Esophagus squamous epithelium (tissue), 5 donors: ENCODE measurements around the gene ST6GAL1. TPM values are rescaled to one million over a fixed set of nuclear protein-coding genes. Genes with fewer than 3 reads are reported as not detected.

Experiments
- DNase-seq: peaks from one replicate; lab custom pipeline; 2025; lab: John Stamatoyannopoulos, UW
- H3K27ac ChIP-seq, 4 donors: fragments of 200-600 bp; sonication (generic); one replicate each; pipeline ENCODE4 v1.5.1; 2016 to 2019; ENCODE audit warnings: mild to moderate bottlenecking in 1 of 4
- H3K27me3 ChIP-seq, 4 donors: fragments of 200-600 bp; sonication (generic); 1 replicate in 3 of 4; 2 replicates in 1 of 4; pipeline versions ENCODE4 v1.5.1 to v1.6.0; 2017 to 2021; ENCODE audit warnings: antibody characterized with exemption in 1 of 4
- H3K36me3 ChIP-seq, 3 donors: fragments of 200-600 bp; sonication (generic); one replicate each; pipeline ENCODE4 v1.5.1; 2016 to 2019
- H3K4me1 ChIP-seq, 3 donors: fragments of 200-600 bp; sonication (generic); one replicate each; pipeline ENCODE4 v1.5.1; 2017 to 2019
- H3K4me3 ChIP-seq, 4 donors: fragments of 200-600 bp; sonication (generic); 1 replicate in 3 of 4; 2 replicates in 1 of 4; pipeline ENCODE4 v1.5.1; 2016 to 2019; ENCODE audit warnings: mild to moderate bottlenecking in 2 of 4, moderate library complexity in 1 of 4
- H3K9me3 ChIP-seq, 3 donors: fragments of 200-600 bp; sonication (generic); one replicate each; pipeline ENCODE4 v1.5.1; 2016 to 2019
- POLR2A ChIP-seq, 4 donors: fragments of 450-650 bp; IDR thresholded peaks; one replicate each; pipeline ENCODE4 v1.6.1; 2017; ENCODE audit warnings: antibody characterized with exemption in 4 of 4, mild to moderate bottlenecking in 4 of 4, moderate library complexity in 3 of 4
- WGBS, 2 donors: methylation state at CpG; one replicate each; pipeline ENCODE4 v1.1.5; 2018; 5-methylcytosine and 5-hydroxymethylcytosine counted together
- intact Hi-C: fragments of 100-400 bp; cut with DNase I; formaldehyde crosslinking; loops from one replicate; pipeline ENCODE4 v1.15.0; 2022
- total RNA-seq, 4 donors: library from RNA; depleted of rRNA; stranded (reverse); fragments of >200 nt; gene quantifications; one replicate each; pipeline ENCODE4 v1.1.0, GENCODE V29; 2016
- TF ChIP-seq, protein P1 (sequence below), 6 experiments: fragments of 450-650 bp in 4 of 6; fragments of 200-600 bp in 2 of 6; sonication (generic) in 2 of 6; IDR thresholded peaks; one replicate each; pipeline ENCODE4 v1.5.1; 2016 to 2019; ENCODE audit warnings: antibody characterized with exemption in 6 of 6, mild to moderate bottlenecking in 4 of 6, moderate library complexity in 4 of 6
- donor health status: DM: yes; HTN: yes; CAD: no.

Gene ST6GAL1
- total RNA-seq, 4 donors from 2014 or later = 6.0 to 44.2 (median 15.2) TPM

DNA sequence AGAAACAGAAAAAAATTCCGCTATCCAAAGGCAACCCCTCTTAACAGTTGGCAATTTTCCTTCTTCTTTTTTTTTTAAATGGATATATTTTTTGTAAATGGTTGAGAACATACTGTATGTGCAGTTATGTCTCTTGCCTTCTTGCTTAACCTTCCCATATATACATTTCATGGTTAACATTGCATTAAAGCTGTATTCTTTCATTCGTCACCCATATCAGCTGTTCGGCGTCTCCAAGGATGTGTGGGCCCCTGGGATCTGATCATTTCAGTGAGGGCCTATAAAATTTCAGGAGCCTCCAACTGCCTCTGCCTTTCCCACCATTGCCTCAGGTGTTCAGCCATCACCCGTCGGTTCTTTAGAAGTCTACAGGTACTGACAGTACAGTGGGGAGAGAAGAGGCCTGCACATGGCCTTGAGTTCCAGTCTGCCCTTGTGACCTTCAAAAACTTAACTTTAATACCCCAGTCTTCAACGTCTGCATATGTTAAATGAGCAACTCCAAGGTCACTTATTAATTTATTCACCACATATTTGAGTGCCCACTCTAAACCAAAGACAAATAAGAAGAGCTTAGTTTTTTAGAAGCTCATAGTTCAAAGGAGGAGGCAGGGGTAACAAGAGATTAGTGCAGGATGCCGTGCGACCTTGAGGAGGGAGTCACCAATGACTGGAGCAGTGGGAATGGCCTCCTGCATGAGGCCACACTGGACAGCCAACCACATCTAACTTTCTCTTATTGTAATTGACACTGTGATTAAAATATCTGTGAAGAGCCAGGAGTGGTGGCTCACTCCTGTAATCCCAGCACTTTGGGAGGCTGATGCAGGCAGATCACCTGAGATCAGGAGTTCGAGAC is 6.9 kb downstream of the ST6GAL1 start:
- intact Hi-C loops = no loop called here
- WGBS, 2 donors = 76 to 83% methylated on average over 8 to 10 of the region's 10 CpGs
- Histone ChIP-seq H3K36me3 (no peaks in the 10 kb centered on the region), H3K4me1 (peaks cover 0 to 37% (median 5%) of the 10 kb centered on the region in 3 donors), H3K4me3 (no peak overlapping the region), H3K27me3 (peaks cover 0 to 24% (median 0%) of the 10 kb centered on the region in 4 donors), H3K27ac (no peak overlapping the region), H3K9me3 (no peaks in the 10 kb centered on the region)
- TF ChIP-seq POLR2A (IDR thresholded peaks at IDR 0.05) = no peak
- TF ChIP-seq, protein P1, sequence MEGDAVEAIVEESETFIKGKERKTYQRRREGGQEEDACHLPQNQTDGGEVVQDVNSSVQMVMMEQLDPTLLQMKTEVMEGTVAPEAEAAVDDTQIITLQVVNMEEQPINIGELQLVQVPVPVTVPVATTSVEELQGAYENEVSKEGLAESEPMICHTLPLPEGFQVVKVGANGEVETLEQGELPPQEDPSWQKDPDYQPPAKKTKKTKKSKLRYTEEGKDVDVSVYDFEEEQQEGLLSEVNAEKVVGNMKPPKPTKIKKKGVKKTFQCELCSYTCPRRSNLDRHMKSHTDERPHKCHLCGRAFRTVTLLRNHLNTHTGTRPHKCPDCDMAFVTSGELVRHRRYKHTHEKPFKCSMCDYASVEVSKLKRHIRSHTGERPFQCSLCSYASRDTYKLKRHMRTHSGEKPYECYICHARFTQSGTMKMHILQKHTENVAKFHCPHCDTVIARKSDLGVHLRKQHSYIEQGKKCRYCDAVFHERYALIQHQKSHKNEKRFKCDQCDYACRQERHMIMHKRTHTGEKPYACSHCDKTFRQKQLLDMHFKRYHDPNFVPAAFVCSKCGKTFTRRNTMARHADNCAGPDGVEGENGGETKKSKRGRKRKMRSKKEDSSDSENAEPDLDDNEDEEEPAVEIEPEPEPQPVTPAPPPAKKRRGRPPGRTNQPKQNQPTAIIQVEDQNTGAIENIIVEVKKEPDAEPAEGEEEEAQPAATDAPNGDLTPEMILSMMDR (IDR thresholded peaks at IDR 0.05) = no peak
- no peak for DNase-seq

DNA sequence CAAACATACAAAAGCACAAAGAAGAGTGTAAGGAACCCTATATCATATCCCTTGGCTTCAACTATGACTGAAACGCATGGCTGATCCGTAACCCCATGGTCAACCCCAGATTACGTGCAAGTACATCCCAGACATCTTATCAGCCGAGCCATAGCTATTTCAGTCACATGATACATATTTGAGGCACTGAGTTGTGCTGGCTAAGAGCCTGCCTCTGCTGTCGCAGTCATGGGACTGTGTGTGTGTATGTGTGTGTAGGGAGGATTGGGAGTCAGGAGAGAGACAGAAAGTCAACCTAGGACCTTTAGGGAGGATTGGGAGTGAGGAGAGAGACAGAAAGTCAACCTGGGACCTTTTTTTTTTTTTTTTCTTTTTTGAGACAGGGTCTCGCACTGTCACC is 8.4 kb downstream of the ST6GAL1 start:
- no peak overlapping the region for H3K27ac ChIP-seq
- H3K27me3 ChIP-seq = peaks cover 0 to 10% (median 0%) of the 10 kb centered on the region in 4 donors
- peaks cover 0 to 27% (median 0%) of the 10 kb centered on the region in 3 donors for H3K4me1 ChIP-seq
- 78 to 94% methylated on average over 6 of the region's 6 CpGs for WGBS, 2 donors
- DNase-seq = no peak
- no peaks in the 10 kb centered on the region for H3K9me3 ChIP-seq
- H3K36me3 ChIP-seq = peaks cover 0 to 4% (median 0%) of the 10 kb centered on the region in 3 donors
- intact Hi-C loops = no loop called here
- no peak overlapping the region for H3K4me3 ChIP-seq
- TF ChIP-seq, protein P1 (IDR thresholded peaks at IDR 0.05) = no peak
- no peak for TF ChIP-seq POLR2A (IDR thresholded peaks at IDR 0.05)

DNA sequence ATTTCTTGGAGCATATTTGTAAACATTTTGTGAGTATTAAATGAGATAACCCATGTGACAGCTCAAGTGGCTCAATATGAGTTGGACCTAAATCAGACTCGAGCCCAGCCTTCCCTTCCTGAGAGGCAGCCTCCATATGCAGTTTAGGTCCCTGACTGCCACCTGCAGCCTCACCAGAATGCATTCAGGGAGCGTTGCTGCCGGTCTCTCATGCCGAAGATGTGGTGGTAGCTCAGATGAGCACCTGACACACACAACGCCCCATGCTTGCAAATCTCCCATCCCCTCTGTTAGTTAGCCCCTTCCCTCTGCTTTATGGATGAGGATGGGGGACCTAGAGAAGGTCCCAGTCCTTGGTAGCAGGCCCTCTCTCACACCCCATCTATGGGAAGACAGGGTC is 9.2 kb downstream of the ST6GAL1 start:
- peak overlapping the region in 1 of 4 donors; percentile 20 for H3K27ac ChIP-seq
- peaks cover 0 to 19% (median 0%) of the 10 kb centered on the region in 3 donors for H3K4me1 ChIP-seq
- intact Hi-C loops = no loop called here
- H3K4me3 ChIP-seq = no peak overlapping the region
- no peak for DNase-seq
- peaks cover 0 to 8% (median 0%) of the 10 kb centered on the region in 3 donors for H3K36me3 ChIP-seq
- WGBS, 2 donors = 93 to 95% methylated on average over 5 of the region's 5 CpGs
- H3K27me3 ChIP-seq = peaks cover 0 to 4% (median 0%) of the 10 kb centered on the region in 4 donors
- no peaks in the 10 kb centered on the region for H3K9me3 ChIP-seq
- no peak for TF ChIP-seq POLR2A (IDR thresholded peaks at IDR 0.05)
- TF ChIP-seq, protein P1 (IDR thresholded peaks at IDR 0.05) = no peak

DNA sequence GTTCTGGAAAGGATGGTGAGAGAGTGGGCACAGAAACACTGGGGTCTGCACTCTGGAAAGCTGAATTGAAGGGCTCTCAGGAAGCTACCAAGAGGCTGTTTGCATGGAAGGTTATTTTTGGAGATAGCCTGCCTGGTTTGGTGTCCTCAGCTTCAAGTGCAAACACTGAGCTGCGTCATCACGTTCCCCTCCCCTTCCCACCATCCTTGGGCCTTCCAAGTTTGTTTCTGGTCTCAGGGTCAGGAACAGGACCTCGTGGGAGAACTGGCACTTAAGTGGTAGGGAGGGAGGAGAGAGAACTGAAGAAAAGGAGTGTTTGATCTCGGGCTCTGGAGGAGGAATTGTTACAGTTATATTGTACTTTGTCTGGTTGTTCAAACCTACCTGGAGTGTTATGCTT is 10.6 kb downstream of the ST6GAL1 start:
- Histone ChIP-seq H3K4me1 (peaks cover 0 to 19% (median 0%) of the 10 kb centered on the region in 3 donors), H3K4me3 (no peak overlapping the region), H3K27ac (peak overlapping the region in 3 of 4 donors; percentile 54 to 62 (median 60)), H3K36me3 (peaks cover 0 to 8% (median 0%) of the 10 kb centered on the region in 3 donors), H3K27me3 (peaks cover 0 to 3% (median 0%) of the 10 kb centered on the region in 4 donors), H3K9me3 (no peaks in the 10 kb centered on the region)
- intact Hi-C loops = no loop called here
- WGBS, 2 donors = 60 to 75% methylated on average over 4 of the region's 4 CpGs
- no peak for DNase-seq
- TF ChIP-seq, protein P1 (IDR thresholded peaks at IDR 0.05) = no peak
- no peak for TF ChIP-seq POLR2A (IDR thresholded peaks at IDR 0.05)

DNA sequence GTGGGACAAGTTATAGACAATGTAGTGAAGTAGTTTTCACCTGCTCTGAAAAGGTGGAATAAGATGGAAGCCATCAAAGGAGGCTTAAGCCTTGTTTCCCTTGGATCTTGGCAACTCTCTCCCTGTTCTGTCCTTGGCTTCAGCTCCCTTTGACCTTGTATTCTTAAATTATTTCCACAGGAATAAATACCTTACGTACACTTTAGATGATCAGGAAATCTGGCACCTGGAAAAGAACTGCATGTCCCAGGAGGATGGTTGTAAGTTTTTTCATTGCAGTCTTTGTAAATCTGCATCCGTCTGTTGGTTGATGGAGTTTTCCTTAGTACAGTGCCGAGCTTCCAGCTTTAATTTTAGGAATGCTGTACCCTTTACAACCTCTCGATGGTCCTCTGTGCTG is 11.8 kb downstream of the ST6GAL1 start:
- TF ChIP-seq, protein P1 (IDR thresholded peaks at IDR 0.05) = no peak
- no peak for TF ChIP-seq POLR2A (IDR thresholded peaks at IDR 0.05)
- 83 to 84% methylated on average over 4 of the region's 4 CpGs for WGBS, 2 donors

More for the DNA sequence above, 11.8 kb downstream of the ST6GAL1 start:
- DNase-seq = no peak
- H3K9me3 ChIP-seq = no peaks in the 10 kb centered on the region
- peak overlapping the region in 3 of 4 donors; percentile 34 to 54 (median 36) for H3K27ac ChIP-seq
- peaks cover 0 to 22% (median 0%) of the 10 kb centered on the region in 3 donors for H3K4me1 ChIP-seq
- H3K36me3 ChIP-seq = peaks cover 0 to 8% (median 0%) of the 10 kb centered on the region in 3 donors
- no peaks in the 10 kb centered on the region for H3K27me3 ChIP-seq
- H3K4me3 ChIP-seq = no peak overlapping the region
- intact Hi-C loops = no loop called here
